DMS114 treated with DMSO at 0.1 percent for 48 hours (cell line): ENCODE results near the gene TERT.
"Not testable (repeated sequence)": the region's sequence is repeated elsewhere in the genome, so short reads cannot be mapped to it uniquely, and the experiment has no call there.

Source experiments
- DNase-seq: peaks from one replicate; lab custom pipeline; 2025; ENCODE audit not compliant: unreplicated experiment; lab: John Stamatoyannopoulos, UW

Gene TERT

DNA sequence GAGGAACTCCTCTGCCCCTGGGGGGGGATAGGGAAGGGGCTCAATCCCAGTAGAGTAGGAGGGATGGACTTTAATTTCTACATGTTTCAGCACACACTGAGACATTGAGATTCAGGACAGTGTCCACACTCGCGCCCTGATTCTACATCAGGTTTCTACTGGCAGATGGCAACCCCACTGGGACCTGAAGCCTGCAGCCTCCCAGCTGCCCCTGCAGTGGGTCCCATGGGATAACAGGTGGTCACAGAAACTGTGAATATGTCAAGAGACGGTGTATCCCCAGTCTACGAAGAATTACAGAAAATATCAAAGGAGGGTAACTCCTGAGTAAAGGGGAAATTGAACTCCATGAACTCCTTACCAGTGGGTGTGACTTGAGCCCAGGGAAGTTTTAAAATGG lies 2.4 kb upstream of the TERT start:
- DNase-seq, result no peak

- DNase-seq, result no peak
Observed at GRCh38 chr5:1295650-1296037, 776 bp upstream of the TERT start.

- DNase-seq, result no peak
Observed at GRCh38 chr5:1294206-1294834, 548 bp downstream of the TERT start.

DNA sequence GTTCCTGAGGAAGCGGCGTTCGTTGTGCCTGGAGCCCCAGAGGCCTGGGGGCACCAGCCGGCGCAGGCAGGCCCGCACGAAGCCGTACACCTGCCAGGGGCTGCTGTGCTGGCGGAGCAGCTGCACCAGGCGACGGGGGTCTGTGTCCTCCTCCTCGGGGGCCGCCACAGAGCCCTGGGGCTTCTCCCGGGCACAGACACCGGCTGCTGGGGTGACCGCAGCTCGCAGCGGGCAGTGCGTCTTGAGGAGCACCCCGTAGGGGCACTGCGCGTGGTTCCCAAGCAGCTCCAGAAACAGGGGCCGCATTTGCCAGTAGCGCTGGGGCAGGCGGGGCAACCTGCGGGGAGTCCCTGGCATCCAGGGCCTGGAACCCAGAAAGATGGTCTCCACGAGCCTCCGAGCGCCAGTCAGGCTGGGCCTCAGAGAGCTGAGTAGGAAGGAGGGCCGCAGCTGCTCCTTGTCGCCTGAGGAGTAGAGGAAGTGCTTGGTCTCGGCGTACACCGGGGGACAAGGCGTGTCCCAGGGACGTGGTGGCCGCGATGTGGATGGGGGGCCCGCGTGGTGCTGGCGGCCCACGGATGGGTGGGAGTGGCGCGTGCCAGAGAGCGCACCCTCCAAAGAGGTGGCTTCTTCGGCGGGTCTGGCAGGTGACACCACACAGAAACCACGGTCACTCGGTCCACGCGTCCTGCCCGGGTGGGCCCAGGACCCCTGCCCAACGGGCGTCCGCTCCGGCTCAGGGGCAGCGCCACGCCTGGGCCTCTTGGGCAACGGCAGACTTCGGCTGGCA lies 1.3 kb downstream of the TERT start:
- DNase-seq, result no peak

- no peak for DNase-seq
Observed at GRCh38 chr5:1292846-1293415, 1.9 kb downstream of the TERT start.

- DNase-seq, result no peak
Observed at GRCh38 chr5:1292139-1292538, 2.7 kb downstream of the TERT start.

GRCh38 chr5:1291611-1292080 lies 3.2 kb downstream of the TERT start:
- DNase-seq, result no peak

- DNase-seq, result not testable (repeated sequence)
Observed at GRCh38 chr5:1290956-1291355, 3.9 kb downstream of the TERT start.

GRCh38 chr5:1289559-1289958 lies 5.3 kb downstream of the TERT start:
- not testable (repeated sequence) for DNase-seq

GRCh38 chr5:1288439-1289335 lies 6.2 kb downstream of the TERT start:
- no peak for DNase-seq

- DNase-seq, result no peak
Observed at GRCh38 chr5:1285883-1286291, 9.0 kb downstream of the TERT start.

DNA sequence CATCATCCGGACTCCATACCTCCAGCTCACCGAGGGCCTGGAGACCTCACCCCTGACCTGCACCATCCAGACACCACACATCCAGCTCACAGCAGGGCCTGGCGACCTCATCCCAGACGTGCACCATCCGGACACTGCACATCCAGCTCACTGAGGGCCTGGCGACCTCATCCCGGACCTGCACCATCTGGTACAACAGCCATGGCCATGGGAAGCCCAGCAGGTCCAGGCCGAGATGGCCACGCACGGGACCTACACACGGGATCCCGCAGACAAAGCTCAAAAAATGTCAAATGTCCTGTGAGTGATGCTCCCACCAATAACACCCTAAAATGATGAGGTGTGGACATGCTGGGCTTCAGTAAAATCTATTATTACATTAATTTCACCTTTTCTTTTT lies 9.7 kb downstream of the TERT start:
- no peak for DNase-seq

- DNase-seq, result not testable (repeated sequence)
Observed at GRCh38 chr5:1284336-1284970, 10.4 kb downstream of the TERT start.

DNA sequence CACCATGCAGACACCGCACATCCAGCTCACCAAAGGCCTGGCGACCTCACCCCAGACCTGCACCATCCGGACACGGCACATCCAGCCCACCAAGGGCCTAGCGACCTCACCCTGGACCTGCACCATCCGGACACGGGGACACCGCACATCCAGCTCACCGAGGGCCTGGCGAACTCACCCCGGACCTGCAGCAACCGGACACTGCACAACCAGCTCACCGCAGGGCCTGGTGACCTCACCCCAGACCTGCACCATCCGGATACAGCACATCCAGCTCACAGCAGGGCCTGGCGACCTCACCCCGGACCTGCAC lies 11.2 kb downstream of the TERT start:
- not testable (repeated sequence) for DNase-seq

- DNase-seq, result not testable (repeated sequence)
Observed at GRCh38 chr5:1282993-1283728, 11.7 kb downstream of the TERT start.

- DNase-seq, result no peak
Observed at GRCh38 chr5:1282131-1282992, 12.5 kb downstream of the TERT start.

- no peak for DNase-seq
Observed at GRCh38 chr5:1281038-1281882, 13.6 kb downstream of the TERT start.
